Stimulated activated CD8-positive, alpha-beta memory T cell treated with anti-CD3 and anti-CD28 coated beads, Interleukin-15, amount 100 ng/mL, for 24 hours (primary cell): ENCODE measurements around the gene ERICH4.
"Not testable (repeated sequence)": the region's sequence is repeated elsewhere in the genome, so short reads cannot be mapped to it uniquely, and the experiment has no call there.

Experiments used
- DNase-seq: peaks from one replicate; pipeline ENCODE4 v3.0.0-alpha.2; 2020; ENCODE audit warnings: low read depth

ERICH4 gene

DNA sequence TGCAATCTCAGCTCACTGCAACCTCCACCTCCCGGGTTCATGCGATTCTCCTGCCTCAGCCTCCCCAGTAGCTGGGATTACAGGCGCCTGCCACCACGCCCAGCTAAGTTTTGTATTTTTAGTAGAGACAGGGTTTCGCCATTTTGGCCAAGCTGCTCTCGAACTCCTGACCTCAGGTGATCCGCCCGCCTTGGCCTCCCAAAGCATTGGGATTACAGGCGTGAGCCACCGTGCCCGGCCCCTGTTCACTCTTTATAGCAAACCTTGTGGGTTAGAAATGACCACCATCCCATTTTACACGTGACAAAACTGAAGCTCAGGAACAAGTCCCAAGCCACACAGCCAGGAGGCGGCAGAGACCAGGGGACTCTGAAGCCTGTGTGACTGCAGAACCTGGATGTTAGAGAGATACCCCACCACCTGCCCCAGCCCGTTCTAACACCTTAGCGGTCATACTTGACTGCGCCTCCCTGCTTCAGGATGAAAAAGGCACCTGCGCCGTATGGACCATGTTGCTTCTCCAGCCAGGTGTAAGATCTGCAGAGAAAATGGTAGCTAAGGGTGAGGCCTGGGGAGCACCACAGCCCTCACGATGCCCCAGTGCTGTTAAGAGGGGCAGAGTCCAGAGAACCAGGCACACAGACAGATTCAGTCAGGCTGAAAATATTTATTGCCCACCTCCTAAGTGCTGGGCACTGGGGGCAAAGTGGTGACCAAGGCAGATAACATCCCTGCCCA is 6.9 kb upstream of the ERICH4 start:
- DNase-seq = no peak

DNA sequence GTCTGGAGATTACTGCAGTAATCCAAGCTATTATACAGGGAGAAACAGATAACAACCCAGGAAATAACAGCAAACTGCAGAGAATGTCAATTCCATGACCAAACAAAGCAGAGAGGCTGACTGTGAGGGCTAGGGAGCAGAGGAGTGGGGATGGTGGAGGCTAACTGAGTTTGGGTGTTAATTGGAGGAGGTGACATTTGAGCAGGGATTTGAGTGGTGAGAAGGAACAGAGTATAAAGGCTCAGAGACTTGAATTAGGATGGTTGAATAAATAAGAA is 6.3 kb upstream of the ERICH4 start:
- DNase-seq = no peak

DNA sequence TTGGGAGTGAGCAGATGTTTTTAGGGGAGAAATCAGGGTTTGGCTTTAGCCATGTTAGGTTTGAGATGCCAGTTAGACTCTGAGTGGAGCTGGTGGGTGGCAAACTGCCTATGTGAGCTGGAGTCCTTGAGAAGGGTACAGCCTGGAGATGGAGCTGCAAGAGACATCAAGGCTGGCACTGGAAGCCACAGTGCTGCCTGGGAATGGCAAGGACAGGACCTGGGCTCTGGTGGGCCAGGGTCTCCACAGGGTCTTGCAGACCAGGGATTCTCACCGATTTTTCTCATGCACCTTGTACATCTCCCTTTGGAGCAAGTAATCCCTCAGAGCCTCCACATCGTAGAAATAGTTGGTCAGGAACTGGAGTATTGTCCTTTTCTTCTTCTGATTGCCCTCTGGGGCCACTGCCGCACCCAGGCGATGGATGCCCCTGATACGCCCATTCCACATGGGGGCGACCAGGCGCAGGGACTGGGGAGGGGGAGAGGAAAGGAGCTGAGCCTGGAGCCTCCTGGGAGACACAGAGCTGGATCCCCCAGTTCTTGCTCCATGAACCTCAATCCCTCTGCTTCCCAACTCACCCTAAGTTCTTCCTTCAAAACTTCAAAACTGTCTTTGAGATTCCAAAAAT is 4.9 kb upstream of the ERICH4 start:
- DNase-seq = no peak

DNA sequence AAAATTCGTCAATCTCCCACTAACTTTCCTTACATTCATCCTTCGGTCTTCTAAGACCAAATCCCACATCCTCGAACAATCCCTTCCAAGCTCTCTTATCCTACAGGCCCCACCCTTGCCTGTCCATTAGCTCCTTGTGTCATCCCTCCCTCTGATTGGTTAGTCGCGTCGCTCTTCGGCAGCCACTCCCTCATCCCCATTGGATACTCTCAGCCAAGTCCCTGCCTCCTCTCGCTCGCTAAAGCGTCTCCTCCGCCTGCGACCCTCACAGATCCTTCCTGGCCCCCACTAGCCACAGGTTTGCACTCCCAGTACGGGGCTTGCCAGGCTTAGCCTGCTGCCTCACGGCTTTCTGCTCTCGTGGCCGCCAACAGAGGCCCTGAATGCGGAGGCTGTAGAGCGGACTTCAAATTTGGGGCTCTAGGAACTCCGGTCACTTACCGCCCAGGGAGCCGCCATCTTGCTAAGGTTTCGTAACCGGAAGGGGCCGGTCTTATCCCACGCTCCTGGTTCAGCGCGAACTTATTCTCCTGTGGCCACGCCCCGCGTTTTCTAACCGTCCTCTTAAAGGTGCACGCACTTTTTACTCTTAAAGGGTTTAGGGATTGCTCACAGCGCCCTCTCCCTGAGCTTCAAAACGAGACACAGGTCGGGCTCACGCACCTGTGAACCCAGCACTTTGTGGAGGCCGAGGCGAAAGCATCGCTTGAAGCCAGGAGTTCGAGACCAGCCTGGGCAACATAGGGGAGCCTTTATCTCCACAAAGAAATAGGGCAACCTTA is 3.3 kb upstream of the ERICH4 start, which contains the start of gene DMAC2:
Gene DMAC2 (minus strand): TSS at position 472 of the 782 bp plus-strand sequence. CDS start 13 bp downstream, at position 459.
- peak; percentile 64 for DNase-seq

DNA sequence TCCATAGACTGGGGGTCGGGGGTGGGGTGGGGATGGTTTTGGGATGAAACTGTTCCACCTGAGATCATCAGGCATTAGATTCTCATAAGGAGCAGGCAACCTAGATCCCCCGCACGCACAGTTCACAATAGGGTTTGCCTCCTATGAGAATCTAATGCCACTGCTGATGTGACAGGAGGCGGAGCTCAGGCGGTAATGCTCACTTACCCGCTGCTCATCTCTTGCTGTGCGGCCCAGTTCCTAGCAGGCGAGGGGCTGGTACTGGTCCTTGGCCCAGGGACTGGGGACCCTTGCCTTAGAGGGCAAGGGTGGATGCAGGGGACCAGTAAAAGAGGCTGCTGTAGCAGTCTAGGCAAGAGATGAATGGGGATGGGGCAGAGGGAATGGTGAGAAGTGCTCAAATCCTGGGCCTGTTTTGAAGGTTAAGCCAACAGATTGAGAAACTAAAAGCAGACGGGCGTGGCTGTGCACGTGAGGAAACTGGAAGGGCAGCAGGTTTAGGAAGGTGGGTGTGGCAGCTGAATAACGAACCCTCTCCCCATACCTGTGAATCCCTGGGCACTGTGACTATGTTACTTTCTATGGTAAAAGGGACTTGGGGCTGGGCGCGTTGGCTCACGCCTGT is 1.5 kb upstream of the ERICH4 start:
- DNase-seq = no peak

DNA sequence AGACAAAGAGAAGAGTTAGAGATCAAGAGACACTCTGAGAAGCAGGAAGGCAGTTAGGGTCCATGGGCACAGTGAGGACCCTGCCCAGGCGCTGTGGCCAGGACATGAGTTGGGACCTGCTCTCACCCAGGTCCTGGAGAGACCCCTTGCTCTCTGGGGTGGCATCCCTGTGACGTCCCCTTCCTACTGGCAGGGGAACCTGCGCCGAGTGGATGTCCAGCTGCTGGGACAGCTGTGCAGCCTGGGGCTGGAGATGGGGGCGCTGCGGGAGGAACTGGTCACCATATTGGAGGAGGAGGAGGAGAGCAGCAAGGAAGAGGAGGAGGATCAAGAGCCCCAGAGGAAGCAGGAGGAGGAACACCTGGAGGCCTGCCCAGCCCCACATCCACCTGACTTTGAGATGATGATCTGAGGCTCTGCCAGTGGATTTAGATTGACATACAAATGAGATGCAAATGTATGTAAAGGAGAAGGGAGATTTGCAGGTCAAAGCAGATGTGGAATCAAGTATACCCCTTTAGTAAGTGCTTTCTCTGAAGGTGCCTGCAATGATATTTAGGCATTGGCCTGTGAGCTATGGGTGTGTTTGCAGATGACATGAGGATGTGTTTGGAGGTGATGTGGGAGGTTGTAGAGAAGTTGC is 978 bp downstream of the ERICH4 start:
- no peak for DNase-seq

DNA sequence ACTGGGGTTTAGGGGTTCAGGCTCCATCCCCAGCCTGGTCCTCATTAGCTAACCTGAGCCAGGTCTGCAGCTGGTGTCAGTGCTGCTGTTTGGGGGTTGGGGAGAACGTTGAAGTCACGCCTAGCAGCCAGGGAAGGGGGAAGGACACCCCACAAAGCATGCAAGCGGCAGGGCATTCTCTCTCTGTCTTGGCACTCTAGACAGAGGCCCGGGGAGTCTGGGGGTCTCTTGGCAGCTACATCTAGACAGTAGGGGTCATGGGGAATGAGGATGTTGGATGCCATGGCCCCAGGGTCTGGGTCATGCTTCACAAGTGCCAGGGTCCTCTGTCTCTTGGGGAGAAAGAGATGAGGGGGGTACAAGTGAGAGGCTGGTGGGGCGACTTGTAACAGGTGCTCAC is 2.6 kb downstream of the ERICH4 start:
- no peak for DNase-seq

DNA sequence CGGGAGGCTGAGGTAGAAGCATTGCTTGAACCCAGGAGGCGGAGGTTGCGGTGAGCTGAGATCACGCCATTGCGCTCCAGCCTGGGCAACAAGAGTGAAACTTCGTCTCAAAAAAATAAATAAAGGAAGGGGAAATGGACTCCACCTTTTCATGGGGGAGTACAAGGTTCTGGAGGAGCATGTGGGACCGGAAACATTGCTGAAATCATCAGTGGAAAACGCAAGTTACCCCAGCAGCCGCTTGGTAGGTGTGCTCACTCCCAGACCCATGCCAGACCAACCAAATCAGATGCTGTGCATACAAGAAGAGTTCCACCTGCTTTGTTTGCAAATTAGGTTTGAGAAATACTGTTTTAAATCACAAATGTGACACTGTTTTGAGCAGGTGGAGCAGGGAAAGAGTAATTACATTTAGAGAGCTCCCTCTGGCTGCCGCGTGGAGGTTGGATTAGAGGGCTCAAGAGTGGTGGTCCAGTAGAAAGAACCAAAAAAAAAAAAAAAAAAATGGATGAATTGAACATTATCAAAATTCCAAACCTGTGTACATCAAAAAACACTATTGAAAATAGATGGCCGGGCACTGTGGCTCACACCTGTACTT is 4.9 kb downstream of the ERICH4 start:
- no peak for DNase-seq

DNA sequence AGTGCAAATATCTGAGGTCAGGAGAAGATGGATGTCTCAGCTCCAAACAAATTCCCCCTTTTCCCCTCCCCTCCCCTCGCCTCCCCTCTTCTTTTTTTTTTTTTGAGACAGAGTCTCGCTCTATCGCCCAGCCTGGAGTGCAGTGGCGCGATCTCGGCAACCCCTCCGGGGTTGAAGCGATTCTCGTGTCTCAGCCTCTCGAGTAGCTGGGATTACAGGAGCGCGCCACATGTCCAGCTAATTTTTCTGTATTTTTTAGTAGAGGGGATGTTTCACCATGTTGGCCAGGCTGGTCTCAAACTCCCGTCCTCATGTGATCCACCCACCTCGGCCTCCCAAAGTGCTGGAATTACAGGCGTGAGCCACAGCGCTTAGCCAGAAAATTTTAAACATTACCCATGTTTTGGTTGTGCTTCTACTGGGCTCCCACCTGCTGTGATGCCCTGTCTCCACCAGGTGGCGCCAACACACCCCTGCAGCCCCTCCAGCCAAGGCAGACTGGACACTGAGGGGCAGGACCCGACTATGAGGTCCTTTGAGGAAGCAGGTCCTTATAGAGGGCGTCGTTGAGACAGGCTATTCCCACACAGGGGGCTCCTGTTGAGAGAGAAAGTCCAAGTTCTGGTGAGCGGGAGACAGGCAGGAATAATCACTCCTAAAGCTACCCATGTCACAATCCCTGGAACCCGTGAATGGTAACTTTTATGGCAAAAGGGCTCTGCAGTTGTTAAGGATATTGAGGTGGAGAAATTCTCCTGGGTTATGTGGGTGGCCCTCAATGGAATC is 6.3 kb downstream of the ERICH4 start:
- peak; percentile 57 for DNase-seq

DNA sequence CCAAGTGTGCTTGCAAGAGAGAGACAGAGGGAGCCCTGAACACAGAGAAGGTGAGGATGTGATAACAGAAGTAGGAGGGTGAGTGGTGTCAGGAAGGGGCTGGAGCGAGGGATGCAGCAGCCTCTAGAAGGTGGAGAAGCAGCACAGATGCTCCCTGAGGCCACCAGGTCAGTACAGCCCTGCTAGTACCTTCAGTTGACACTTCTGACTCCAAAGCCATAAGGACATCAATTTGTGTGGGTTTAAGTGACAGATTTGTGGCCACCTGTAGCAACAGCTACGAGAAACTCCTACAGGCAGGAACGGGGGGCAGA is 6.9 kb downstream of the ERICH4 start:
- no peak for DNase-seq

DNA sequence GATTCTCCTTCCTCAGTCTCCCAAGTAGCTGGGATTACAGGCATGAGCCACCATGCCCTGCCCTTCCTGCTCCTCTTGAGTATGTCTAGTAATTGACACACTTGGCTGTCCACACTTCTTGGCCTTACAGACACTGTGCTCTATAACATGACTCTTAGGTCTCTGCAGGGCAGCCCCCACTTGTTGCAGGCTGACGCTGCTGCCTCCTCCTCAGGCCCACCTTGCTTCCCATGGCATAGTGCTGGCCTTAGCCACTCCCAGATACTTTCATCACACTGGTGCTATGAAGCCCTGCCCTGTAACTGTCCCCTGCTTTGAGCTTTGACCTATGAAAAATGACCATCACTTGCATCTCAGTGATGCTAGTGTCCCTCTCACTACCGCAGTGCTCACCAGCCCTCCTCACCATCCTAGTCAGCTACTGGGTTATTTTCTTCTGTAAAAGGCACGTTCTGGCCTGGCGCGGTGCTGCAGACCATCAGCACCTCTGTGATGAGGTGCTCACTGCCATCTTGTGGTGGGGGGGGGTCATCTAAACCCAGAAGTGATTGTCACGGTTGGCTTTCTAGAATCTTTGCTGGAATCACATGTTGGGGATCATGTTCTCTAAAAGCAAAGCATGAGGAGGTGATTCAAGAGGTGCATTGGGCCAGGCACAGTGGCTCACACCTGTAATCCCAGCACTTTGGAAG is 9.8 kb downstream of the ERICH4 start:
- no peak for DNase-seq

DNA sequence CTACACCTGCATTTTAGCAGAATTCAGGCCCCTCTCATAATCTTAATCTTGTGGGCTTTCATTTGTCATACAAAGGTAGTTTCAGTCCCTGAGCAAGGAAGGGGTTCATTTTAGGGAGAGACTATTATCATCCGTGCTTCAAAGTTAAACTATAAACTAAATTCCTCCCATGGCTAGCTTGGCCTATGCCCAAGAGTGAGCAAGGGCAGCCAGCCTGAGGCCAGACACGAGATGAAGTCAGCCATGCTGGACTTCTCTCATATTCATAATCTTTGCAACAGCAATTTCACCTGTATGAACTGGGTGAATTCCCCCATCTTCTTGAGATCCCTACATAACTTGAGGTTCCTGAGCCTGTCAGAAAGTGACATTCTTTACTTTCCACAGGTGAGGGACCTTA is 13.0 kb downstream of the ERICH4 start:
- DNase-seq = no peak

DNA sequence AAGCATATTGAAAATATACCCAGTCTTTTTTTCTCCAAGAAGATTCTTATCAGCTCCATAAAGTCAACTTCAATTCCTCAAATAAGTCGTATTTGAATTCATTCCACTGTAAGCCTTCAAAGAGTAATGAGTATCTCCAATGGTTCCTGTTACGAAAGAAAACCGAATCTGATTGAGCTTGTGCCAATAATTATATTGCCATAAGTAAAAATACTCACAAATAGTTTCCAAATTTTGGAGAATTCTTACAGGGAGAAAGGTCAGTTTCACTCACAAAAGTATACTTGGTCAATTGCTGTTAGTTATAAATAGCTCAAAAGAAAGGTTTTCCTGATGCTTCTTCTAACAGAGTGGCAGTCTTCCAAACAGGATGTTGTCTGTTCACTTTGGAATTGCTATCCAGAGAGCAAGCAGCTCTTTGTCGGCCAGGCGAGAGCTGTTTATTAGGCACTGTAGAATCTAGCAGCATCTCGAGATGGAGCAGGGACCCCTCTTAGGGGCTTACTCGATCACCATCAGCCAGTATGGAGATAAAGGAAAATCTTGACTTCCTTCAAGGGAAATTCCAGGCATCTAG is 13.5 kb downstream of the ERICH4 start:
- DNase-seq = no peak

DNA sequence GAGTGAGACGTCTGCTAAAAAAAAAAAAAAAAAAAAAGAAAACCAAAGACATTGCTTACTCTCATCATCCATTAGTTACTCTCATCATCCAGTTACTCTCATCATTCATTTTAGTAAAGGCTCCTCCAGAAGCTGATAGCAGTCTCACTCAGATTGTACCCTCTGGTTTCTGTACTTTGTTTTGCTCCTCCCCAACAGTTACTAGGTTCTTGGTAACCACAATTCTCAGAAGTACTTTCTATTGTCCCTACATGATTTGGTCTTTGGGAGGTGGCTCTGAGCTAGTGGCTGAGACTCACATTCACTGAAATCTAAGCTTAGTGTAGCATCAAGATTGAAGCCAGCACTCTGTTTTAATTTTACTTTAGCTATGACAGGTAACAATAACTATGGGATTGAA is 14.3 kb downstream of the ERICH4 start:
- no peak for DNase-seq

DNA sequence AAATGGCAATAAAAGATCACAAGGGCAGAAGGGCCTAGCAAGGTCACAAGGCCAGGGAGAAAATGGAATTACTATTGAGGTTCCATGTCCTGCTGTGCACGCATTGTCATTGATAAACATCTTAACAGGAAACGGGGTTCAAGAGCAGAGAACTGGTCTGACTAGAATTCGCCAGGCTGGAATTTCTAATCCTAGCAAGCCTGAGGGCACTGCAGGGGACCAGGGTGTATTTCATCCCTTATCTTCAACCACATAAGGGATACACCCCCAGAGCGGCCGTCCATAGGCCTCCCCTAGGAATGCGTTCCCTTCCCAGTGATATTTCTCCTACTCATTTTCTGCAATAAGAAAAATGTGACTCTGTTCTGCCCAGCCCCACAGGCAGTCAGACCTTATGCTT is 19.5 kb downstream of the ERICH4 start:
- DNase-seq = no peak

DNA sequence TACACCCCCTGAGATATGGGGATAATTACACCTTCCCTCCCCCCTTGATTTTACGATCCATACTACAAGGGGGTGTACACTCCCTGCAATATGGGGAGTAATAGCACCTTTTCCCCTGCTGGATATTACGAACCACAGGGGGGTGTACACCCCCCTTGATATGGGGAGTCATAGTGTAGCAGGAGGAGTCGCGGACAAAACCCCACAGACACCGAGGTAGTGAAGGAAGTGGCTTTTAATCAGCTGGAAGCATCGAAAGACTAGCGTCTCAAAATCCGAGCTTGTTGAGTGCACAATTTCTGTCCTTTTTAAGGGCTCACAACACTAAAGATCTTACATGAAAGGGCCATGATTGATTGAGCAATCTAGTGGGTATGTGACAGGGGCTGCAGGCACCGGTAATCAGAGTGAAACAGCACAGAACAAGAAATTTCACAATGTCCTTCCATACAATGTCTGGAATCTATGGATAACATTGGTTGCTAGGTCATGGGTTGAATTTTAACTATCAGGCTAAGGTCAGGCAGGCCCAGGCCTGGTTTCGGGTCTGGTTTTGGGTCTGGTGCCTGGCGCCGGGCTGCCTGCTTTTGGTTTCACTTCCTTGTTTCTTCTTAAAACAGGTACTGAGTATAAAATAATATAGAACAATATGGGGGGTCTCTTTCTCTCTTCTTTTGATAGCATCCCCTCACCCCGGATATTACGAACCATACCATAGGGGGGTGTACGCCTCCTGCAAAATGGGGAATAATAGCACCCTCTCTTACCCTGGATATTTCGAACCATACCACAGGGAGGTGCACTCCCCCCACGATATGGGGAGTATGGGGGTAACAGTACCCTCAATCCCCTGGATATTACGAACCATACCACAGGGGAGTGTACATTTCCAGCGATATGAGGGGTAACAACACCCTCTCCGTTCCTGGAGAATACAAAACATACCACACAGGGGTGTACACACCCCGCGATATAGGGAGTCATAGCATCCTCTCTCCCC is 20.6 kb downstream of the ERICH4 start:
- not testable (repeated sequence) for DNase-seq

DNA sequence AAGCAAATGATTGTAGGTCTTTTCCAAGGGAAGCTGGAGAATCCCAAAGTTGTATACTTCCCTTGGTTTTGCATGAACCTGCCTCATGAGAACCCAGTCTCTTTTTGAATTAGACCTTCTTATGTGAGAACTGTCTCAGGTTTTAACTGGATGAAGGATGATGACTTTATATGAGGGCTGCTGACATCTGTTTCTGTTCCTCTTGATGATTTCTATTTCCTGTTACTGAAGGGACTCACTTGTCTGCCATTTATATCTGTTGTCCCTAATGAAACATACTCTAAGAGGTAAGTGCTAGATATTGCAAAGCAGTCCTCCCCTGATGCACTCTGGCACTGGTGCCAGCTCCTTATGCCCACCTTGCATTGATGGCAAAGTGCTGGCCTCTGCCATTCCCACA is 33.6 kb downstream of the ERICH4 start:
- no peak for DNase-seq

DNA sequence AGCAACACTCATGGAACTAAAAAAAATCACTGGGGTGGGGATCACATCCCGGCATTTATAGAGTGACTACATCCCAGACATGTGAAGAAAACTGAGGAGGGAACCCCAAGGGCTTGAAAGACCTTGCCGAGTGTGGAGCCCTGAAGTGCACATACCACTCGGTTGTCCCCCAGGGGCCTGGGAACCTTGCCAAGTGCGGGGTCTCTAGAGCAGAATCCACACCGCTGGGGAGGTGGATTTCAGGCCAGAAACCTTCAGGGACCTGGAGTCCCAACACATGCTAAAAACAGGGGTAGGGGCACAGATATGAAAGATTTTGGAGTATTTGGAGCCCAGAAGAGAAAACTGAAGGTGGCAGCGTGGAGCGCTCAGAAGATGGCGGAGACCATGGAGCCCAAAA is 35.2 kb downstream of the ERICH4 start:
- DNase-seq = no peak
